Measurements from ENCODE around the gene KIF20B.
"Not testable (repeated sequence)": the region's sequence is repeated elsewhere in the genome, so short reads cannot be mapped to it uniquely, and the experiment has no call there.

The KIF20B gene

DNA sequence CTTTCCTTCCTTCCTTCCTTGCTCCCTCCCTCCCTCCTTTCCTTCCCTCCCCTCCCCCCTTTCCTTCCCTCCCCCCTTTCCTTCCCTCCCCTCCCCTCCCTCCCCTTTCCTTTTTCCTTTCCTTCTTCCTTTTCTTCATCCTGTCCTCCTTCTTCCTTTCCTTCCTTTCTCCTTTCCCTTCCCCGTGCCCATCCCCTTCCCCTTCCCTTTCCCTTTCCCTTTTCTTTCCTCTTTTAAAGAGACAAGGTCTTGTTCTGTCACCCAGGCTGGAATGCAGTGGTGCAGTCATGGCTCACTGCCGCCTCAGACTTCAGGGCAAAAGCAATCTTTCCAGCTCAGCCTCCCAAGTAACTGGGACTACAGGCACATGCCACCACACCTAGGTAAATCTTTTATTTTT is 54.0 kb downstream of the KIF20B start:
- Histone ChIP-seq H3K27me3 (replicated peaks; ENCODE audit: control insufficient read depth, insufficient read depth, low read length) (no peaks in the 10 kb centered on the region), H3K4me3 (replicated peaks; ENCODE audit: low read depth, low read length) (no peak overlapping the region), H3K36me3 (ENCODE audit: control insufficient read depth, insufficient read depth, low read length) (peaks cover 1% of the 10 kb centered on the region)
- TF ChIP-seq, protein P1, sequence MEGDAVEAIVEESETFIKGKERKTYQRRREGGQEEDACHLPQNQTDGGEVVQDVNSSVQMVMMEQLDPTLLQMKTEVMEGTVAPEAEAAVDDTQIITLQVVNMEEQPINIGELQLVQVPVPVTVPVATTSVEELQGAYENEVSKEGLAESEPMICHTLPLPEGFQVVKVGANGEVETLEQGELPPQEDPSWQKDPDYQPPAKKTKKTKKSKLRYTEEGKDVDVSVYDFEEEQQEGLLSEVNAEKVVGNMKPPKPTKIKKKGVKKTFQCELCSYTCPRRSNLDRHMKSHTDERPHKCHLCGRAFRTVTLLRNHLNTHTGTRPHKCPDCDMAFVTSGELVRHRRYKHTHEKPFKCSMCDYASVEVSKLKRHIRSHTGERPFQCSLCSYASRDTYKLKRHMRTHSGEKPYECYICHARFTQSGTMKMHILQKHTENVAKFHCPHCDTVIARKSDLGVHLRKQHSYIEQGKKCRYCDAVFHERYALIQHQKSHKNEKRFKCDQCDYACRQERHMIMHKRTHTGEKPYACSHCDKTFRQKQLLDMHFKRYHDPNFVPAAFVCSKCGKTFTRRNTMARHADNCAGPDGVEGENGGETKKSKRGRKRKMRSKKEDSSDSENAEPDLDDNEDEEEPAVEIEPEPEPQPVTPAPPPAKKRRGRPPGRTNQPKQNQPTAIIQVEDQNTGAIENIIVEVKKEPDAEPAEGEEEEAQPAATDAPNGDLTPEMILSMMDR (IDR thresholded peaks at IDR 0.05; ENCODE audit: insufficient read depth, low read length, poor library complexity, severe bottlenecking), result no peak
- DNase-seq (ENCODE audit: extremely low read depth, insufficient read length), result no peak

DNA sequence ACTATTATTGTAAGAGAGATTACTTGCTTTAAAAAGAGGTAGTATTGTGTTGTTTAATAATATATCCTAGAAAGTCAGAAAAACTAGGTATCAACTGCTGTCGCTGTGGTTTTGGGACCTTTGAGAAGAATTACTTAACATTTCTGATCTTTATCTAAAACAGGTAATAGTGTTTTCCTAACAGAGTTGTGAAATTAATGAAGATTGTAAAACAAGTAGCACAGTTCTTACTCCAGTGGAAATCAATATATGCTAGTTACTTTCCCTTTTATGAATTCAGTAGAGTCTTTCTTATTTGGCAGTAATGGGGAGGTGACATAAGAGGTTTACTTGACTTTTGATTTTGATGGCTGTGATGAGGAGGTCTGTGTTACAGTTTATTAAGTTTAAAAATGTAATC is 58.1 kb downstream of the KIF20B start:
- H3K36me3 ChIP-seq (ENCODE audit: control insufficient read depth, insufficient read depth, low read length), result peaks cover 6% of the 10 kb centered on the region
- H3K27me3 ChIP-seq (replicated peaks; ENCODE audit: control insufficient read depth, insufficient read depth, low read length), result no peaks in the 10 kb centered on the region
- no peak overlapping the region for H3K4me3 ChIP-seq (replicated peaks; ENCODE audit: low read depth, low read length)
- no peak for DNase-seq (ENCODE audit: extremely low read depth, insufficient read length)
- TF ChIP-seq, protein P1 (IDR thresholded peaks at IDR 0.05; ENCODE audit: insufficient read depth, low read length, poor library complexity, severe bottlenecking), result no peak

DNA sequence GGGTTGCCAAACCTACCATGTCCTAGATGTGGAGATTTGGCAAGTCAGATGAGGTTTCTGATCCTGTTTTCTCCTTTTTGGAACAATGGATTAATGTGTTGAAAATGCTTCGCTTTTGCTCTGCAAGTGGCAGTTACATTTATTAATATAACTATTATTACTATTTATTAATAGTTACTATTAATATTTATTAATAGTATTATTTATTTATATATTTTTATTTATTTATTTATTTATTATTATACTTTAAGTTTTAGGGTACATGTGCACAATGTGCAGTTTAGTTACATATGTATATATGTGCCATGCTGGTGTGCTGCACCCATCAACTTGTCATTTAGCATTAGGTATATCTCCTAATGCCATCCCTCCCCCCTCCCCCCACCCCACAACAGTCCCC is 62.3 kb downstream of the KIF20B start:
- not testable (repeated sequence) for DNase-seq (ENCODE audit: extremely low read depth, insufficient read length); H3K36me3 ChIP-seq (ENCODE audit: control insufficient read depth, insufficient read depth, low read length); H3K4me3 ChIP-seq (replicated peaks; ENCODE audit: low read depth, low read length); H3K27me3 ChIP-seq (replicated peaks; ENCODE audit: control insufficient read depth, insufficient read depth, low read length)

DNA sequence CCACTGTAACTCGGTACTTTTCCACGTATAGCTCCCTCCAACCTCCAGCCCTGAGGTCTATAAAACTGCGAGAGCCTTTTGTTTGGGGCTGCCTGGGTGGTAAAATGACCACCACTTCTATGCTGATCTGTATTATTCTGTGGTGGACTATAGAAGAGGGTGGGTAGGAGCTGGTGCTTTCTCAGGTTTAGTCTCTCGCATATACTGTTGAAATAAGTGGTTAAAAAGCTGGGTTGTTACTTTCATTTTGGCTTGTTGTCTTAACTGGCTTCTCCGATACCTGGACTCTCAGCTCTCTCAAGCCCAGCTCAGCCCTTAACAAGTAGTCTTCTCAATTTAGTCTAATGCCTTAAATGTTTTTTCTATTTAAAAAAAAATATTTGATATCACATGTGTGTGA is 70.3 kb downstream of the KIF20B start:
- no peak overlapping the region for H3K4me3 ChIP-seq (replicated peaks; ENCODE audit: low read depth, low read length)
- H3K27me3 ChIP-seq (replicated peaks; ENCODE audit: control insufficient read depth, insufficient read depth, low read length), result no peaks in the 10 kb centered on the region
- H3K36me3 ChIP-seq (ENCODE audit: control insufficient read depth, insufficient read depth, low read length), result peaks cover 3% of the 10 kb centered on the region
- DNase-seq (ENCODE audit: extremely low read depth, insufficient read length), result no peak
- TF ChIP-seq, protein P1 (IDR thresholded peaks at IDR 0.05; ENCODE audit: insufficient read depth, low read length, poor library complexity, severe bottlenecking), result no peak

DNA sequence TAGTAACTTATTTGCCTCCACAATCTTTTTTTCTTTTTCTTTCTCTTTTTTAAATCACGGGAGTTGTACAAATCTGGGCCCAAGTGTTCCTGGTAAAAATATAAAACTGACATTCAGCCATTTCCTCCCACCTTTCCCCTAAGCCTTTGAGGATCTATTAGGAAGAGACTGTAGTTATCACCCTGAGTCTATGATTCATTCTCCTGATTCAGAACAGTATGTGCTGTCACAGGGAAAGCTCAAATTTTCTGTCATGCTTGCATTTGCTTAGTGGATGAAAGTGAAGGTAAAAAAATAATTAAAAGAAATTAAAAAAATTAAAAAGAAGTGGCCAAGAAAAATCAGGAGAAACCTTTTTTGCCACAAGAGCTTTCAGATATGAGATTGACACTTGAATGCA is 71.7 kb downstream of the KIF20B start:
- peaks cover 3% of the 10 kb centered on the region; the same call in 1 of the 2 replicates for H3K36me3 ChIP-seq (ENCODE audit: control insufficient read depth, insufficient read depth, low read length)

DNA sequence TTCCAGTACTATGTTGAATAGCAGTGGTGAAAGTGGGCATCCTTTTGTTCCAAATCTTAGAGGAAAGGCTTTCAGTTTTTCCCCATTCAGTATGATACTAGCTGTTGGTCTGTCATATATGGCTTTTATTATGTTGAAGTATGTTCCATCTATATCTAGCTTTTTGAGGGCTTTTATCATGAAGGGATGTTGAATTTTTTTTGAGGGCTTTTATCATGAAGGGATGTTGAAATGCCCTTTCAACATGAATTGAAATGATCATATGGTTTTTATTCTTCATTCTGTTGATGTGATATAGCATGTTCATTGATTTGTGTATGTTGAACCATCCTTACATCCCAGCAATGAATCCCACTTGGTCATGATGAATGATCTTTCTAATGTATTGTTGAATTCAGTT is 75.3 kb downstream of the KIF20B start:
- DNase-seq (ENCODE audit: extremely low read depth, insufficient read length), result no peak
- H3K27me3 ChIP-seq (replicated peaks; ENCODE audit: control insufficient read depth, insufficient read depth, low read length), result no peaks in the 10 kb centered on the region
- H3K4me3 ChIP-seq (replicated peaks; ENCODE audit: low read depth, low read length), result no peak overlapping the region
- peaks cover 7% of the 10 kb centered on the region for H3K36me3 ChIP-seq (ENCODE audit: control insufficient read depth, insufficient read depth, low read length)
- TF ChIP-seq, protein P1 (IDR thresholded peaks at IDR 0.05; ENCODE audit: insufficient read depth, low read length, poor library complexity, severe bottlenecking), result no peak

More for the DNA sequence above, 71.7 kb downstream of the KIF20B start:
- TF ChIP-seq, protein P1 (IDR thresholded peaks at IDR 0.05; ENCODE audit: insufficient read depth, low read length, poor library complexity, severe bottlenecking), result no peak
- DNase-seq (ENCODE audit: extremely low read depth, insufficient read length), result no peak
- no peak overlapping the region for H3K4me3 ChIP-seq (replicated peaks; ENCODE audit: low read depth, low read length)
- no peaks in the 10 kb centered on the region for H3K27me3 ChIP-seq (replicated peaks; ENCODE audit: control insufficient read depth, insufficient read depth, low read length)
